Liver (tissue), 9 donors: Measurements from ENCODE around the gene CYFIP2. TPM values are rescaled to one million over a fixed set of nuclear protein-coding genes. Genes with fewer than 3 reads are reported as not detected.

ENCODE experiments used
- DNase-seq: peaks from one replicate; pipeline ENCODE4 v3.0.0-alpha.2; 2017; ENCODE audit warnings: low spot score
- H3K27ac ChIP-seq, 2 donors: one replicate each; pipeline ENCODE4 v1.7.0; 2013; ENCODE audit warnings: inconsistent platforms in 2 of 2, low read length in 2 of 2, control low read depth in 1 of 2, low read depth in 1 of 2, mild to moderate bottlenecking in 1 of 2
- H3K27me3 ChIP-seq, 4 donors: one replicate each; pipeline versions ENCODE4 v1.6.1 to v1.7.0; 2013; ENCODE audit warnings: low read length in 3 of 4, inconsistent platforms in 1 of 4, mild to moderate bottlenecking in 1 of 4, moderate library complexity in 1 of 4; ENCODE audit not compliant: control insufficient read depth in 4 of 4, insufficient read depth in 4 of 4
- H3K36me3 ChIP-seq, 4 donors: one replicate each; pipeline versions ENCODE4 v1.6.1 to v1.7.0; 2013; ENCODE audit warnings: low read length in 3 of 4, mild to moderate bottlenecking in 3 of 4, low read depth in 1 of 4, moderate library complexity in 1 of 4; ENCODE audit not compliant: control insufficient read depth in 4 of 4, insufficient read depth in 3 of 4
- H3K4me1 ChIP-seq, 4 donors: one replicate each; pipeline versions ENCODE4 v1.6.1 to v1.7.0; 2013; ENCODE audit warnings: low read length in 3 of 4, mild to moderate bottlenecking in 3 of 4, moderate library complexity in 1 of 4; ENCODE audit not compliant: control insufficient read depth in 4 of 4, insufficient read depth in 4 of 4
- H3K4me3 ChIP-seq, 3 donors: one replicate each; pipeline versions ENCODE4 v1.6.1 to v1.7.0; 2013; ENCODE audit warnings: low read length in 3 of 3, control low read depth in 1 of 3, low read depth in 1 of 3, mild to moderate bottlenecking in 1 of 3
- H3K9ac ChIP-seq, 2 donors: one replicate each; pipeline ENCODE4 v1.7.0; 2013; ENCODE audit warnings: low read length in 2 of 2, mild to moderate bottlenecking in 2 of 2, moderate library complexity in 2 of 2, control low read depth in 1 of 2, low read depth in 1 of 2
- H3K9me3 ChIP-seq, 4 donors: one replicate each; pipeline versions ENCODE4 v1.6.1 to v1.7.0; 2013; ENCODE audit warnings: low read length in 3 of 4; ENCODE audit not compliant: control insufficient read depth in 4 of 4
- ATF3 ChIP-seq: IDR thresholded peaks from 2 replicates; pipeline ENCODE4 v1.6.1; 2016; ENCODE audit warnings: antibody characterized with exemption
- CTCF ChIP-seq: fragments of 150-350 bp; IDR thresholded peaks from 2 replicates; pipeline ENCODE4 v1.5.1; 2017; ENCODE audit warnings: improper control_type of control experiment, low read depth, low read length; ENCODE audit not compliant: missing input control
- EGR1 ChIP-seq, 2 donors: IDR thresholded peaks; 2 replicates each; pipeline ENCODE4 v1.6.1; 2016 to 2018; ENCODE audit warnings: antibody characterized with exemption in 2 of 2, low read depth in 2 of 2
- HNF4A ChIP-seq, 2 donors: conservative IDR thresholded peaks; 2 replicates each; pipeline ENCODE4 v1.6.1; 2016; ENCODE audit warnings: antibody characterized with exemption in 2 of 2, mild to moderate bottlenecking in 2 of 2
- HNF4G ChIP-seq: IDR thresholded peaks from 2 replicates; pipeline ENCODE4 v1.6.1; 2016; ENCODE audit warnings: antibody characterized with exemption
- JUND ChIP-seq, 2 donors: IDR thresholded peaks; 2 replicates each; pipeline ENCODE4 v1.6.1; 2016; ENCODE audit warnings: antibody characterized with exemption in 2 of 2
- NR2F2 ChIP-seq: IDR thresholded peaks from 2 replicates; pipeline ENCODE4 v1.6.1; 2016; ENCODE audit warnings: antibody characterized with exemption
- RXRA ChIP-seq, 2 donors: IDR thresholded peaks; 2 replicates each; pipeline ENCODE4 v1.6.1; 2017 to 2018; ENCODE audit warnings: antibody characterized with exemption in 2 of 2, mild to moderate bottlenecking in 1 of 2
- SP1 ChIP-seq: IDR thresholded peaks from 2 replicates; pipeline ENCODE4 v1.6.1; 2018; ENCODE audit warnings: antibody characterized with exemption, mild to moderate bottlenecking
- YY1 ChIP-seq: IDR thresholded peaks from 2 replicates; pipeline ENCODE4 v1.6.1; 2016; ENCODE audit warnings: antibody characterized with exemption, mild to moderate bottlenecking
- WGBS: extraction: QIAGEN DNeasy Blood & Tissue Kit; methylation state at CpG from one replicate; pipeline ENCODE4 v1.1.7; 2013; 5-methylcytosine and 5-hydroxymethylcytosine counted together
- polyA plus RNA-seq, 2 donors: library from polyadenylated mRNA; stranded (reverse) in 1 of 2; unstranded in 1 of 2; fragments of 200-250 nt in 1 of 2; fragments of >200 nt in 1 of 2; fragmentation: Nextera tagmentation in 1 of 2; extraction: Ambion mirVana in 1 of 2; gene quantifications; one replicate each; pipeline versions ENCODE4 v1.2.1 to v1.2.3, GENCODE V29; 2013 to 2015
- total RNA-seq, 2 donors: library from RNA; depleted of rRNA; stranded (reverse); fragments of >200 nt; gene quantifications; one replicate each; pipeline ENCODE4 v1.2.3, GENCODE V29; 2014
- TF ChIP-seq, protein P1 (sequence below): IDR thresholded peaks from 2 replicates; pipeline ENCODE4 v1.6.1; 2016; ENCODE audit warnings: antibody characterized with exemption
- TF ChIP-seq, protein P2 (sequence below): IDR thresholded peaks from 2 replicates; pipeline ENCODE4 v1.6.1; 2016; ENCODE audit warnings: antibody characterized with exemption, mild to moderate bottlenecking
- TF ChIP-seq, protein P3 (sequence below): IDR thresholded peaks from 2 replicates; pipeline ENCODE4 v1.6.1; 2016; ENCODE audit warnings: antibody characterized with exemption
- donor health status: healthy.
- donor health status: healthy.
- donor health status: healthy.
- donor health status: healthy.
- donor health status: healthy.

CYFIP2 gene
- total and polyA plus RNA-seq, 4 donors = 12.6 to 38.9 (median 28.2) TPM

- TF ChIP-seq, protein P1, sequence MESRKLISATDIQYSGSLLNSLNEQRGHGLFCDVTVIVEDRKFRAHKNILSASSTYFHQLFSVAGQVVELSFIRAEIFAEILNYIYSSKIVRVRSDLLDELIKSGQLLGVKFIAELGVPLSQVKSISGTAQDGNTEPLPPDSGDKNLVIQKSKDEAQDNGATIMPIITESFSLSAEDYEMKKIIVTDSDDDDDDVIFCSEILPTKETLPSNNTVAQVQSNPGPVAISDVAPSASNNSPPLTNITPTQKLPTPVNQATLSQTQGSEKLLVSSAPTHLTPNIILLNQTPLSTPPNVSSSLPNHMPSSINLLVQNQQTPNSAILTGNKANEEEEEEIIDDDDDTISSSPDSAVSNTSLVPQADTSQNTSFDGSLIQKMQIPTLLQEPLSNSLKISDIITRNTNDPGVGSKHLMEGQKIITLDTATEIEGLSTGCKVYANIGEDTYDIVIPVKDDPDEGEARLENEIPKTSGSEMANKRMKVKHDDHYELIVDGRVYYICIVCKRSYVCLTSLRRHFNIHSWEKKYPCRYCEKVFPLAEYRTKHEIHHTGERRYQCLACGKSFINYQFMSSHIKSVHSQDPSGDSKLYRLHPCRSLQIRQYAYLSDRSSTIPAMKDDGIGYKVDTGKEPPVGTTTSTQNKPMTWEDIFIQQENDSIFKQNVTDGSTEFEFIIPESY = peak; percentile 82
- TF ChIP-seq RXRA (IDR thresholded peaks at IDR 0.05) = peak; percentile 95 to 96
- TF ChIP-seq JUND (IDR thresholded peaks at IDR 0.05) = peak; percentile 64 to 78
- TF ChIP-seq EGR1 (IDR thresholded peaks at IDR 0.05; ENCODE audit: low read depth in 2 of 2) = no peak
- TF ChIP-seq ATF3 = peak; percentile 59
- TF ChIP-seq NR2F2 = no peak
These were observed 20.9 kb downstream of the CYFIP2 start (continued) for GRCh38 chr5:157286761-157287211.

DNA sequence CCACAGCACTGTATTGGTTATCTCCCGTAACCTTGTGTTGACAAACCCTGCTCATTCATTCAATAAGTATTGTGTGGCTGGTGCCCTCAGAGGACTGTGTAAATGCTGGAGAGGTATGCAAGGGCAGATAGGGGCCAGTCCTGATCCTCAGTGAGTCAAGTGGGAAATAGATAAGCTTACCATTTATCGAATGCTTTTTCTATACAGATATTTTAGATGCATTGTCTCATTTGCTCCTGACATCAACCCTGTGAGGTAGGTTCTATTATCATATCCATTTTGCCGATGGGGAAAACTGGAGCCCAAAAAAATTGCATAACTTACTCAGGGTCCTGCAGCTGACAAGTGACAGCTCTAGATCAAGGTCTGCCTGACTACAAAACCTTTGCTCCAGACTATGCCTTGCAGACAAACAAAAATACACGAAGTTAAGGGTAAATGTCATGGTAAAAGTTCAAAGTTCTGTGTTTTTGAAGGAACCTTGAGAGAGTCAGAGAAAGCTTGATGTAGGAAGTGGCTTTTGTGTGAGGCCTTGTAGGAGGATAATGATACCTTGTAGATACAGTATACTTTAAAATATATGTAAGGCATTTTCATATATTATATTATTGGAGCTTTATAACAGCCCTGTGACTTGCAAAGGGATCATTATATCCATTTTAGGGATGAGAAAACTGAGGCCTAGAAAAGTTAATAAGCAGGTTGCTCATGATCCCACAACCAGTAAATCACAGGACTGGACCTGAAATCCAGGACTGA lies 22.7 kb downstream of the CYFIP2 start:
- peak overlapping the region in 1 of 2 donors; percentile 17 for H3K9ac ChIP-seq
- no peak overlapping the region for H3K4me3 ChIP-seq
- TF ChIP-seq, protein P2, sequence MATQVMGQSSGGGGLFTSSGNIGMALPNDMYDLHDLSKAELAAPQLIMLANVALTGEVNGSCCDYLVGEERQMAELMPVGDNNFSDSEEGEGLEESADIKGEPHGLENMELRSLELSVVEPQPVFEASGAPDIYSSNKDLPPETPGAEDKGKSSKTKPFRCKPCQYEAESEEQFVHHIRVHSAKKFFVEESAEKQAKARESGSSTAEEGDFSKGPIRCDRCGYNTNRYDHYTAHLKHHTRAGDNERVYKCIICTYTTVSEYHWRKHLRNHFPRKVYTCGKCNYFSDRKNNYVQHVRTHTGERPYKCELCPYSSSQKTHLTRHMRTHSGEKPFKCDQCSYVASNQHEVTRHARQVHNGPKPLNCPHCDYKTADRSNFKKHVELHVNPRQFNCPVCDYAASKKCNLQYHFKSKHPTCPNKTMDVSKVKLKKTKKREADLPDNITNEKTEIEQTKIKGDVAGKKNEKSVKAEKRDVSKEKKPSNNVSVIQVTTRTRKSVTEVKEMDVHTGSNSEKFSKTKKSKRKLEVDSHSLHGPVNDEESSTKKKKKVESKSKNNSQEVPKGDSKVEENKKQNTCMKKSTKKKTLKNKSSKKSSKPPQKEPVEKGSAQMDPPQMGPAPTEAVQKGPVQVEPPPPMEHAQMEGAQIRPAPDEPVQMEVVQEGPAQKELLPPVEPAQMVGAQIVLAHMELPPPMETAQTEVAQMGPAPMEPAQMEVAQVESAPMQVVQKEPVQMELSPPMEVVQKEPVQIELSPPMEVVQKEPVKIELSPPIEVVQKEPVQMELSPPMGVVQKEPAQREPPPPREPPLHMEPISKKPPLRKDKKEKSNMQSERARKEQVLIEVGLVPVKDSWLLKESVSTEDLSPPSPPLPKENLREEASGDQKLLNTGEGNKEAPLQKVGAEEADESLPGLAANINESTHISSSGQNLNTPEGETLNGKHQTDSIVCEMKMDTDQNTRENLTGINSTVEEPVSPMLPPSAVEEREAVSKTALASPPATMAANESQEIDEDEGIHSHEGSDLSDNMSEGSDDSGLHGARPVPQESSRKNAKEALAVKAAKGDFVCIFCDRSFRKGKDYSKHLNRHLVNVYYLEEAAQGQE = peak; percentile 35
- peak; percentile 57 to 80 for TF ChIP-seq RXRA (IDR thresholded peaks at IDR 0.05)
- no peak for TF ChIP-seq CTCF
- TF ChIP-seq HNF4G = peak; percentile 51
- TF ChIP-seq HNF4A (conservative IDR thresholded peaks at IDR 0.05) = peak; percentile 79 to 94
- TF ChIP-seq EGR1 (IDR thresholded peaks at IDR 0.05; ENCODE audit: low read depth in 2 of 2) = no peak
- peak; percentile 71 for TF ChIP-seq SP1
- no peak for TF ChIP-seq ATF3
- peak in 1 of 2 donors; percentile 62 for TF ChIP-seq JUND (IDR thresholded peaks at IDR 0.05)
- TF ChIP-seq, protein P3, sequence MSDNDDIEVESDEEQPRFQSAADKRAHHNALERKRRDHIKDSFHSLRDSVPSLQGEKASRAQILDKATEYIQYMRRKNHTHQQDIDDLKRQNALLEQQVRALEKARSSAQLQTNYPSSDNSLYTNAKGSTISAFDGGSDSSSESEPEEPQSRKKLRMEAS = peak; percentile 37
- TF ChIP-seq, protein P1 = peak; percentile 22
- TF ChIP-seq YY1 = peak; percentile 20
- peak overlapping the region; percentile 35 to 39 for H3K27ac ChIP-seq
- H3K9me3 ChIP-seq = no peaks in the 10 kb centered on the region
- H3K4me1 ChIP-seq = peaks cover 7 to 50% (median 36%) of the 10 kb centered on the region in 4 donors
- H3K27me3 ChIP-seq = no peaks in the 10 kb centered on the region
- 39% methylated on average over 4 of the region's 4 CpGs for whole genome bisulfite sequencing
- no peak for DNase-seq
- H3K36me3 ChIP-seq = no peaks in the 10 kb centered on the region
